Measurements from ENCODE around the gene TRRAP. TPM values are rescaled to one million over a fixed set of nuclear protein-coding genes. Genes with fewer than 3 reads are reported as not detected.

Gene TRRAP
- total and polyA plus RNA-seq, 5 donors, result 11.3 to 26.1 (median 19.7) TPM

- Histone ChIP-seq H3K9me3 (ENCODE audit: control insufficient read depth, low read length) (no peaks in the 10 kb centered on the region), H3K27ac (ENCODE audit: low read length) (no peak overlapping the region), H3K27me3 (ENCODE audit: control insufficient read depth, insufficient read depth) (no peaks in the 10 kb centered on the region), H3K4me1 (ENCODE audit: control insufficient read depth, insufficient read depth, low read length) (no peaks in the 10 kb centered on the region), H3K4me3 (ENCODE audit: low read length) (no peak overlapping the region)
- WGBS, result 74% methylated on average over 12 of the region's 12 CpGs
- intact Hi-C loops (cut with DNase I), result no loop called here
- peak in 2 of 3 donors; percentile 30 to 70 for DNase-seq
- ATAC-seq, result peak; percentile 36 to 47
Observed at GRCh38 chr7:98922392-98923187, 44.3 kb downstream of the TRRAP start.

- no peak for DNase-seq
- WGBS, result 97% methylated on average over 5 of the region's 5 CpGs
- no peaks in the 10 kb centered on the region for H3K4me1 ChIP-seq (ENCODE audit: control insufficient read depth, insufficient read depth, low read length)
- H3K4me3 ChIP-seq (ENCODE audit: low read length), result no peak overlapping the region
- intact Hi-C loops (cut with DNase I), result no loop called here
- H3K27me3 ChIP-seq (ENCODE audit: control insufficient read depth, insufficient read depth), result no peaks in the 10 kb centered on the region
- no peak for ATAC-seq
- H3K9me3 ChIP-seq (ENCODE audit: control insufficient read depth, low read length), result no peaks in the 10 kb centered on the region
- H3K27ac ChIP-seq (ENCODE audit: low read length), result no peak overlapping the region
Observed at GRCh38 chr7:98923512-98923911, 45.2 kb downstream of the TRRAP start.

GRCh38 chr7:98927125-98927524 lies 48.8 kb downstream of the TRRAP start:
- WGBS, result 96% methylated on average over 15 of the region's 15 CpGs
- Histone ChIP-seq H3K27me3 (ENCODE audit: control insufficient read depth, insufficient read depth) (no peaks in the 10 kb centered on the region), H3K4me3 (ENCODE audit: low read length) (no peak overlapping the region), H3K9me3 (ENCODE audit: control insufficient read depth, low read length) (no peaks in the 10 kb centered on the region), H3K27ac (ENCODE audit: low read length) (no peak overlapping the region), H3K4me1 (ENCODE audit: control insufficient read depth, insufficient read depth, low read length) (no peaks in the 10 kb centered on the region)
- intact Hi-C loops (cut with DNase I), result no loop called here
- DNase-seq, result no peak
- ATAC-seq, result no peak

GRCh38 chr7:98930464-98930863 lies 52.1 kb downstream of the TRRAP start:
- intact Hi-C loops (cut with DNase I), result no loop called here
- H3K4me3 ChIP-seq (ENCODE audit: low read length), result no peak overlapping the region
- 92% methylated on average over 10 of the region's 10 CpGs for WGBS
- ATAC-seq (no peak), DNase-seq (no peak)
- H3K9me3 ChIP-seq (ENCODE audit: control insufficient read depth, low read length), result no peaks in the 10 kb centered on the region
- no peaks in the 10 kb centered on the region for H3K27me3 ChIP-seq (ENCODE audit: control insufficient read depth, insufficient read depth)
- H3K27ac ChIP-seq (ENCODE audit: low read length), result no peak overlapping the region
- H3K4me1 ChIP-seq (ENCODE audit: control insufficient read depth, insufficient read depth, low read length), result no peaks in the 10 kb centered on the region

GRCh38 chr7:98930921-98931320 lies 52.6 kb downstream of the TRRAP start:
- H3K27ac ChIP-seq (ENCODE audit: low read length), result no peak overlapping the region
- WGBS, result 83% methylated on average over 3 of the region's 3 CpGs
- H3K9me3 ChIP-seq (ENCODE audit: control insufficient read depth, low read length), result no peaks in the 10 kb centered on the region
- ATAC-seq (no peak), DNase-seq (no peak)
- H3K4me3 ChIP-seq (ENCODE audit: low read length), result no peak overlapping the region
- no peaks in the 10 kb centered on the region for H3K27me3 ChIP-seq (ENCODE audit: control insufficient read depth, insufficient read depth)
- intact Hi-C loops (cut with DNase I), result no loop called here
- no peaks in the 10 kb centered on the region for H3K4me1 ChIP-seq (ENCODE audit: control insufficient read depth, insufficient read depth, low read length)

GRCh38 chr7:98933321-98933720 lies 55.0 kb downstream of the TRRAP start:
- intact Hi-C loops (cut with DNase I), result no loop called here
- 94% methylated on average over 13 of the region's 13 CpGs for WGBS

GRCh38 chr7:98934267-98934666 lies 55.9 kb downstream of the TRRAP start:
- Histone ChIP-seq H3K27me3 (ENCODE audit: control insufficient read depth, insufficient read depth) (no peaks in the 10 kb centered on the region), H3K9me3 (ENCODE audit: control insufficient read depth, low read length) (no peaks in the 10 kb centered on the region), H3K4me3 (ENCODE audit: low read length) (no peak overlapping the region), H3K27ac (ENCODE audit: low read length) (no peak overlapping the region), H3K4me1 (ENCODE audit: control insufficient read depth, insufficient read depth, low read length) (no peaks in the 10 kb centered on the region)
- no peak for DNase-seq
- 85% methylated on average over 3 of the region's 3 CpGs for WGBS
- intact Hi-C loops (cut with DNase I), result no loop called here
- no peak for ATAC-seq

More at GRCh38 chr7:98933321-98933720, 55.0 kb downstream of the TRRAP start:
- no peak for ATAC-seq
- Histone ChIP-seq H3K4me3 (ENCODE audit: low read length) (no peak overlapping the region), H3K27ac (ENCODE audit: low read length) (no peak overlapping the region), H3K9me3 (ENCODE audit: control insufficient read depth, low read length) (no peaks in the 10 kb centered on the region), H3K27me3 (ENCODE audit: control insufficient read depth, insufficient read depth) (no peaks in the 10 kb centered on the region), H3K4me1 (ENCODE audit: control insufficient read depth, insufficient read depth, low read length) (no peaks in the 10 kb centered on the region)
- DNase-seq, result no peak

DNA sequence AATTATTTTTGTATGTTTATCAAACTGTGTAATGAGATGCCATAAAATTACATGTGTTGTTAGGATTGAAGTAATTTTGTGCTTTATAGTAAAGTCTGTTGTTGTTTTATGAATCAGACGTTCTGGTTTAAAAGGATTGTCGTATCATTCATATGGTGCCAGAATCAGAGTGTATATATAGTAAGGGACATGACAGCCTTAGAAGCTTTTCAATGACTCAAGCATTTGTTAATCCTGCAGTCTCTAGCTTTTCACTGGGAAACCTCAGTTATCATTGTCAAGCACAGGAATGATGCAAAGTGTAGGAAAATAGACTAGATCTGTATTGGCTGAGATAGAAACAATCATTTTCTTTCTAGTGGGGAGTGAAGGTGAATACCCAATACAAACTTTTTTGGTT lies 57.5 kb downstream of the TRRAP start:
- DNase-seq (no peak), ATAC-seq (no peak)
- Histone ChIP-seq H3K4me1 (ENCODE audit: control insufficient read depth, insufficient read depth, low read length) (no peaks in the 10 kb centered on the region), H3K27ac (ENCODE audit: low read length) (no peak overlapping the region), H3K9me3 (ENCODE audit: control insufficient read depth, low read length) (no peaks in the 10 kb centered on the region), H3K4me3 (ENCODE audit: low read length) (no peak overlapping the region), H3K27me3 (ENCODE audit: control insufficient read depth, insufficient read depth) (no peaks in the 10 kb centered on the region)
- 77% methylated on average over 2 of the region's 2 CpGs for WGBS
- intact Hi-C loops (cut with DNase I), result no loop called here

- ATAC-seq (no peak), DNase-seq (no peak)
- Histone ChIP-seq H3K27me3 (ENCODE audit: control insufficient read depth, insufficient read depth) (no peaks in the 10 kb centered on the region), H3K4me1 (ENCODE audit: control insufficient read depth, insufficient read depth, low read length) (peaks cover 2% of the 10 kb centered on the region), H3K27ac (ENCODE audit: low read length) (no peak overlapping the region), H3K9me3 (ENCODE audit: control insufficient read depth, low read length) (no peaks in the 10 kb centered on the region), H3K4me3 (ENCODE audit: low read length) (no peak overlapping the region)
- WGBS, result 88% methylated on average over 6 of the region's 6 CpGs
- intact Hi-C loops (cut with DNase I), result no loop called here
Observed at GRCh38 chr7:98943336-98943735, 65.0 kb downstream of the TRRAP start.

GRCh38 chr7:98944386-98944785 lies 66.1 kb downstream of the TRRAP start:
- 79% methylated on average over 4 of the region's 4 CpGs for WGBS
- no peaks in the 10 kb centered on the region for H3K9me3 ChIP-seq (ENCODE audit: control insufficient read depth, low read length)
- no peak for ATAC-seq
- H3K4me1 ChIP-seq (ENCODE audit: control insufficient read depth, insufficient read depth, low read length), result peaks cover 2% of the 10 kb centered on the region
- no peak overlapping the region for H3K27ac ChIP-seq (ENCODE audit: low read length)
- H3K27me3 ChIP-seq (ENCODE audit: control insufficient read depth, insufficient read depth), result no peaks in the 10 kb centered on the region
- intact Hi-C loops (cut with DNase I), result no loop called here
- no peak overlapping the region for H3K4me3 ChIP-seq (ENCODE audit: low read length)
- DNase-seq, result peak in 1 of 3 donors; percentile 28

- Histone ChIP-seq H3K27me3 (ENCODE audit: control insufficient read depth, insufficient read depth) (no peaks in the 10 kb centered on the region), H3K4me1 (ENCODE audit: control insufficient read depth, insufficient read depth, low read length) (peaks cover 2% of the 10 kb centered on the region), H3K9me3 (ENCODE audit: control insufficient read depth, low read length) (no peaks in the 10 kb centered on the region), H3K27ac (ENCODE audit: low read length) (no peak overlapping the region), H3K4me3 (ENCODE audit: low read length) (no peak overlapping the region)
- intact Hi-C loops (cut with DNase I), result no loop called here
- DNase-seq (no peak), ATAC-seq (peak in 1 of 2 donors; percentile 46)
- 76% methylated on average over 7 of the region's 7 CpGs for WGBS
Observed at GRCh38 chr7:98945852-98946251, 67.5 kb downstream of the TRRAP start.

Data from right cardiac atrium (tissue), 5 donors.